NCI-H2196 (cell line): ENCODE results near the gene CCDC177.
A peak's percentile ranks its signal among the peaks of the same experiment; 100 is the strongest.

Experiments
- DNase-seq: peaks from one replicate; lab custom pipeline; 2025; ENCODE audit not compliant: unreplicated experiment; lab: John Stamatoyannopoulos, UW

CCDC177 gene

GRCh38 chr14:69531135-69531534, 43.5 kb downstream of the CCDC177 start:
- DNase-seq: peak; percentile 19

- DNase-seq: no peak
These were observed 44.6 kb downstream of the CCDC177 start for GRCh38 chr14:69530095-69530494.

- DNase-seq: no peak
These were observed 45.1 kb downstream of the CCDC177 start for GRCh38 chr14:69529563-69529962.

GRCh38 chr14:69528930-69529329, 45.7 kb downstream of the CCDC177 start:
- DNase-seq: no peak

GRCh38 chr14:69528143-69528542, 46.5 kb downstream of the CCDC177 start:
- DNase-seq: no peak

GRCh38 chr14:69527635-69528034, 47.0 kb downstream of the CCDC177 start:
- DNase-seq: no peak

GRCh38 chr14:69525896-69526295, 48.8 kb downstream of the CCDC177 start:
- DNase-seq: no peak

GRCh38 chr14:69522026-69522425, 52.6 kb downstream of the CCDC177 start:
- no peak for DNase-seq
